Stimulated activated naive CD8-positive, alpha-beta T cell treated with anti-CD3 and anti-CD28 coated beads, Interleukin-15, amount 100 ng/mL, for 72 hours (primary cell): ENCODE data around the gene SULT1C2.

Experiments
- ATAC-seq: fragments of 150-1000 bp; cut with Tn5 transposase; 2 replicates; pipeline ENCODE4 v1.10.0; 2021; ENCODE audit warnings: mild to moderate bottlenecking, moderate library complexity
- DNase-seq, 2 donors: peaks; one replicate each; pipeline ENCODE4 v3.0.0; 2021 to 2022
- H3K27ac Mint-ChIP-seq, 2 donors: one replicate each; pipeline ENCODE4 v1.8.0; 2022; ENCODE audit warnings: mild to moderate bottlenecking in 2 of 2, mixed read lengths in 2 of 2, moderate library complexity in 2 of 2
- H3K27me3 Mint-ChIP-seq: one replicate; pipeline ENCODE4 v1.8.0; 2022; ENCODE audit warnings: mixed read lengths
- H3K4me1 Mint-ChIP-seq: one replicate; pipeline ENCODE4 v1.8.0; 2022; ENCODE audit warnings: mild to moderate bottlenecking, mixed read lengths
- H3K4me3 Mint-ChIP-seq, 2 donors: one replicate each; pipeline ENCODE4 v1.8.0; 2022; ENCODE audit warnings: mild to moderate bottlenecking in 2 of 2, mixed read lengths in 2 of 2, moderate library complexity in 1 of 2
- H3K9me3 Mint-ChIP-seq, 2 donors: one replicate each; pipeline ENCODE4 v1.8.0; 2022; ENCODE audit warnings: mixed read lengths in 2 of 2

Gene SULT1C2

DNA sequence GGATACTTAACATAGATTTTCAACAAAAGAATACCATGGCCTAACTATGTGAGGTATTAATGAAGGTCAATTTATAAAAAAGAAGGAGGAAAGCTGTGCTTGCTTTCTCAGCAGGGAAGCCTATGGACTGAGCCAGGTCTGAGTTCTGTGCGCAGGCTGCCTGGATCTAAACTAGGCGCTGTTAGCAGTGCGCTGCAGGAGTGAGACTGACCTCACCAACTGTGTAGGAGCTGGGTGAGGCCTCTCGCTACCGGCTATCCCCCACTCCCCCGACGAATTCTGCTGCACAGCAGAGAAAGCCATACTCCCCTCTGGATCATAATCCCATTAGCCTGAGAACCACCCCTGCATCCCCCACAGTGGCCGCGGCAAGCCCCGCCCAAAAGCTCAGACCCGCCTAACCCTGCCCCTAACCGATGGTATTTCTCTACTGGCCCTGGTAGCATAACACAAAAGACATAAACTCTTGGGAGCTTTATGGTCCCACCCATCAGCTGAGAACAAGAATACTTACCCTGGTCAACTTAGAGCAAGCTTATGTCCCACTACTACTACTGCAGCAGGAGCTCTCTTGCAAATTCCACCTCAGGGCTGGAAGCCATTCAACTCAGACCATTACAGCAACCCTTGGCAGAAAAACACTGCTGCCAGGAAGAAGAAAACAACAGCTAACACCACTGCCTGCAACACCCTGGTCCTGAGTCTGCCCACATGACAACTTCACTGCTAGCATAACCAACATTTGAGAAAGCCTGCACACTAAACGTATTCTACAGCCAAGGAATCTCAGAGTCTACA lies 28.0 kb downstream of the SULT1C2 start:
- DNase-seq, result no peak
- Mint-ChIP-seq H3K4me3 (no peak overlapping the region), H3K27ac (peak overlapping the region in 1 of 2 donors; percentile 86), H3K27me3 (no peaks in the 10 kb centered on the region), H3K4me1 (no peaks in the 10 kb centered on the region), H3K9me3 (peaks cover 0 to 7% of the 10 kb centered on the region in 2 donors)
- ATAC-seq, result no peak

GRCh38 chr2:108320326-108320922 lies 31.7 kb downstream of the SULT1C2 start:
- DNase-seq, result no peak
- no peak for ATAC-seq
- H3K27ac Mint-ChIP-seq, result no peak overlapping the region
- peaks cover 15% of the 10 kb centered on the region for H3K27me3 Mint-ChIP-seq
- no peaks in the 10 kb centered on the region for H3K4me1 Mint-ChIP-seq
- H3K4me3 Mint-ChIP-seq, result no peak overlapping the region
- H3K9me3 Mint-ChIP-seq, result no peaks in the 10 kb centered on the region

DNA sequence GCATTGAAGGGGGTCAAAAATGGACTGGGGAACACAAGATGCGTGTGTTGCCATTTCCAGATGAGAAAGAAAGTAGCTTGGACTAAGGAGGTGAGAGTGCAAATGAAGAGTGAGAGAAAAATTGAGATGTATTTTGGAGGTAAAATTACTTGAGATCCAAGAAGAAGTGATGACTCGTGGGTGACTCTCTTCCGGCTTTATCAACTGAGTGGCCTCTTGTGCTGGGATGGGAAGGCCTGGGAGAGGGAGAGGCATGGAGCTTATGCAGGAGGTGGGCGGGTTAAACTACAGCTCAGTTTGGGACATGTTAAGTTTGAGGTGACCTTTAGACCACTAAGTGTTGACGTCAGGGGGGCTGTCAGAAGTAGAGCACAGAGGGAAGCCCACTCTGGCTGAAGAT lies 34.9 kb downstream of the SULT1C2 start:
- Mint-ChIP-seq H3K27ac (no peak overlapping the region), H3K27me3 (peaks cover 15% of the 10 kb centered on the region)

DNA sequence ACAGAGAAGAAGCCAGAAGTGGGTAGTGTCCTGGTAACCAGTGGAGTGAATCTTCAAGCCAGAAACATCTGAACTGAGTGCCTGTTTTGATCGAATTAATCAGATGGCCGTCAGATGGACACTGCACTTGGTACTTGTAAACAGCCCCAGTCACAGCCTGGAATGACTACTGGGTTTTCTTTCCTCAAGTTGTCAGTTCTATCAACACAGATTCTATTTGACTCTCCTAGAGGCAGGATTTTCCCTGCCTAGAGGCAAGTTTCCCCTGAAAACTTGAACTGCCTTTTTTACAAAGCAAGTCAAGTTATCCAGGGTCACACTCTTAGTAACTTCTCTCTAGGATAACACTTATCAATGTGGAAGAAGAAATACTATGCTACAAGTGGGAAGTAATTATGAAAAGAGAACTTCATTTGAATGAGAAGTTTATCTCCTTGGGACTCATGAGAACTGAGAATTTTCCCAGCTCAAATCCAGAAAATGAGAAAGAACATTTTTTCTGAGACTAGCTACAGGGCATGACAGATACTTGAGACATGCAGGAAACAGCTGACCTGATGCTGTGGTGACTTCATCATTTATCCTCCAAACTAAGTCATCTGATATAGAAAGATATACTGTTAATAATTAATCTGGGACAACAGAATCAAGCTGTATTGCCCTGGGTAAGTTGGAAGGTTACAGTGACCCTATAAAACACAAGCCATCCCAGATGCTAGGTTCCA lies 36.0 kb downstream of the SULT1C2 start:
- no peak for ATAC-seq
- H3K9me3 Mint-ChIP-seq, result no peaks in the 10 kb centered on the region
- H3K27me3 Mint-ChIP-seq, result peaks cover 16% of the 10 kb centered on the region
- H3K4me3 Mint-ChIP-seq, result no peak overlapping the region
- peak overlapping the region in 1 of 2 donors; percentile 19 for H3K27ac Mint-ChIP-seq
- DNase-seq, result no peak
- no peaks in the 10 kb centered on the region for H3K4me1 Mint-ChIP-seq

More for the DNA sequence above, 34.9 kb downstream of the SULT1C2 start:
- Mint-ChIP-seq H3K4me3 (no peak overlapping the region), H3K4me1 (no peaks in the 10 kb centered on the region), H3K9me3 (no peaks in the 10 kb centered on the region)
- no peak for DNase-seq
- ATAC-seq, result no peak

DNA sequence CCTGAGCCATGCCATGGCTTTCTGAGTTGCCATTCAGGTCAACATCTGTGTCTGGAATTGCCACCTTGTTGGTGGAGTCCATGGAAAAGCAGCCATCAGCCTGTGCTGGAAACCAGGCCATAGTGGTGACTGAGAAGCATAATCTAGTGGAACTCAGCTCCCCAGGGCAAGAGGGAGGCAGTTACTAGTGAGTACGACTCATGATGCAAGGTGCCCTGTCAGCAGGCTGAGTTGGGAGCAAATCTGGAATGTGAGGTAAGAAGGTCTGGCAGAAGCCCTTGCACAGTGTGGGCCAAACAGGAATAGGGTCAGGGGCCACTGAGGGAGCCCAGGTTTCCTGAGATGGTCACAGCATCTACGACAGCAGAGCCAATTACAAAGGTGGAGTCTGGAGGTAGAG lies 37.1 kb downstream of the SULT1C2 start:
- ATAC-seq, result peak; percentile 26
- no peak overlapping the region for H3K4me3 Mint-ChIP-seq
- DNase-seq, result no peak
- no peaks in the 10 kb centered on the region for H3K4me1 Mint-ChIP-seq
- H3K27me3 Mint-ChIP-seq, result peaks cover 26% of the 10 kb centered on the region
- H3K27ac Mint-ChIP-seq, result no peak overlapping the region
- peaks cover 0 to 5% of the 10 kb centered on the region in 2 donors for H3K9me3 Mint-ChIP-seq

- peaks cover 23% of the 10 kb centered on the region for H3K27me3 Mint-ChIP-seq
- ATAC-seq (no peak), DNase-seq (no peak)
- no peak overlapping the region for H3K4me3 Mint-ChIP-seq
- H3K9me3 Mint-ChIP-seq, result peaks cover 0 to 12% of the 10 kb centered on the region in 2 donors
- no peak overlapping the region for H3K27ac Mint-ChIP-seq
- no peaks in the 10 kb centered on the region for H3K4me1 Mint-ChIP-seq
Observed at GRCh38 chr2:108329771-108330170, 41.1 kb downstream of the SULT1C2 start.

DNA sequence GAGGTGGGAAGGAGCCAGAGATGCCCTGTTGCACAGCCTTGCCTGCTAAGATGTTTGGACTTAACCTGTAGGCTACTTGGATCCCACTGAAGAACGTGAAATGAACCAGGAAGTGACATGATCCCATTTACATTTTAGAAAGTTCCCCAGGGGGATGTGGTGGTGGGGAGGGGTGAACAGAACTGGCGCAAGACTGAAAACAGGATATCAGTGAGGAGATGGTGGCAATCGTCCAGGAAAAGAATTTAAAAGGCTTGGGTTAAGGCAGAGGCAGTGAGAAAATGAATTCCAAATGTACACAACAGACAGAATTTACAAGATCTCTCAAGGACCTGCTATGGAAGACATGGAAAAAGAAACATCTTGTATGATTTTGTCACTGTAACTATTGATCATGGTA lies 42.3 kb downstream of the SULT1C2 start:
- peaks cover 33% of the 10 kb centered on the region for H3K27me3 Mint-ChIP-seq
- no peak for ATAC-seq
- H3K27ac Mint-ChIP-seq, result no peak overlapping the region
- peaks cover 10 to 13% of the 10 kb centered on the region in 2 donors for H3K9me3 Mint-ChIP-seq
- DNase-seq, result no peak
- H3K4me3 Mint-ChIP-seq, result no peak overlapping the region
- no peaks in the 10 kb centered on the region for H3K4me1 Mint-ChIP-seq

GRCh38 chr2:108345951-108346350 lies 57.3 kb downstream of the SULT1C2 start:
- Mint-ChIP-seq H3K27ac (no peak overlapping the region), H3K4me3 (no peak overlapping the region), H3K9me3 (no peaks in the 10 kb centered on the region), H3K4me1 (no peaks in the 10 kb centered on the region), H3K27me3 (peaks cover 32% of the 10 kb centered on the region)
- DNase-seq (no peak), ATAC-seq (no peak)

GRCh38 chr2:108346827-108347226 lies 58.1 kb downstream of the SULT1C2 start:
- no peak for ATAC-seq
- Mint-ChIP-seq H3K9me3 (no peaks in the 10 kb centered on the region), H3K27me3 (peaks cover 30% of the 10 kb centered on the region), H3K4me3 (no peak overlapping the region), H3K27ac (no peak overlapping the region), H3K4me1 (no peaks in the 10 kb centered on the region)
- DNase-seq, result no peak

DNA sequence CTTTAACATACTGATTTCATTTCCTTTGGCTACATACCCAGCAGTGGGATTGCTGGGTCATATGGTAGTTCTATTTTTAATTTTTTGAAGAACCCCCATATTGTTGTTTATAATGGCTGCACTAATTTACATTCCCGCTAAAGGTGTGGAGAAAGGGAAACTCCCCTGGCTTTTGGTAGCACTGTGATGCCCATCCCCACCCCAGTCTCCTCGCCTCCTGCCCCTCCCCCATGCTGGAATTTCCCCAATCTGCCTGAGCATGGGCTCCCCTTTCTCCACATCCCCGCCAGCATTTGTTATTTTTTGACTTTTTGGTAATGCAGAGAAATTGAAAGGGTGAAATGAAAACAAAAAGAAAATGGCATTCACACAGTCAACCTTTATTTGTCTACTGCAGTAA lies 59.1 kb downstream of the SULT1C2 start:
- ATAC-seq, result no peak

DNA sequence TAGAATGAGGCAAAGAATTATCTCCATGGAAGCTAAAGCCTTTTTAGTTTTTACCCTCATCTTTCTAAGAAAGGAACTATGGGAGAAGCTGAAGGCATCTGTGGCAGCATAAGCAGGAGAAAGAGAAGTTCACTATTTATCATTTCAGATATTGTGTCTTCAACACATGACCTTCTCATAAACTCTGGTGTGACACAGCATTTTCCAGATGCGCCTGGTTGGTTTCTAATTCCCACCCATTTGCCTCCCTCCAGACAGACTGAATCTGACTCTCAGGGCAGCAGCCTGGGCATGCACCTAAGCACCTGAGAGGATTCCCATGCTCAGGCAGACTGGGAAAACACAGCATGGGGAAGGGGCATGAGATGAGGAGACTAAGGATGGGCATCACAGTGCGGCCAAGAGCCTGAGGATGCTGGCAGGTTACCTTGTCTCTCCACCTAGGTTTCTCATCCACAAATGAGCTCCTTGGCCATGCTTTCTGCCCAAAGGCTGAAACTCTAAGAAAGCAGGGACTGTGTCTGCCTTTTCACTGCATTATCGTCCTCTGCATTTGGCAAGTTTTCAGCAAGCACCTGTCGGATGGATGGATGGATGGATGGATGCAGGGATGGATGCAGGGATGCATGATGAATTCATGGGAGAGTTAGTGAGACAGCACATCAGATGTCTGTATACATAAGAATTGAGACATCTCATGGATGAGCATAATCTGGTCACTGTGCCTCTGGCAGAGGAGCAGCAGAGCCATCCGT lies 60.3 kb downstream of the SULT1C2 start:
- Mint-ChIP-seq H3K27ac (no peak overlapping the region), H3K9me3 (no peaks in the 10 kb centered on the region), H3K4me1 (no peaks in the 10 kb centered on the region), H3K27me3 (peaks cover 22% of the 10 kb centered on the region), H3K4me3 (no peak overlapping the region)
- ATAC-seq (no peak), DNase-seq (no peak)

More for the DNA sequence above, 59.1 kb downstream of the SULT1C2 start:
- H3K27ac Mint-ChIP-seq, result no peak overlapping the region
- peaks cover 28% of the 10 kb centered on the region for H3K27me3 Mint-ChIP-seq
- no peaks in the 10 kb centered on the region for H3K9me3 Mint-ChIP-seq
- no peaks in the 10 kb centered on the region for H3K4me1 Mint-ChIP-seq
- no peak for DNase-seq
- H3K4me3 Mint-ChIP-seq, result no peak overlapping the region

- H3K4me3 Mint-ChIP-seq, result no peak overlapping the region
- ATAC-seq (no peak), DNase-seq (no peak)
- H3K27ac Mint-ChIP-seq, result no peak overlapping the region
- H3K9me3 Mint-ChIP-seq, result no peaks in the 10 kb centered on the region
- H3K27me3 Mint-ChIP-seq, result peaks cover 22% of the 10 kb centered on the region
- H3K4me1 Mint-ChIP-seq, result no peaks in the 10 kb centered on the region
Observed at GRCh38 chr2:108349571-108349928, 60.9 kb downstream of the SULT1C2 start.

DNA sequence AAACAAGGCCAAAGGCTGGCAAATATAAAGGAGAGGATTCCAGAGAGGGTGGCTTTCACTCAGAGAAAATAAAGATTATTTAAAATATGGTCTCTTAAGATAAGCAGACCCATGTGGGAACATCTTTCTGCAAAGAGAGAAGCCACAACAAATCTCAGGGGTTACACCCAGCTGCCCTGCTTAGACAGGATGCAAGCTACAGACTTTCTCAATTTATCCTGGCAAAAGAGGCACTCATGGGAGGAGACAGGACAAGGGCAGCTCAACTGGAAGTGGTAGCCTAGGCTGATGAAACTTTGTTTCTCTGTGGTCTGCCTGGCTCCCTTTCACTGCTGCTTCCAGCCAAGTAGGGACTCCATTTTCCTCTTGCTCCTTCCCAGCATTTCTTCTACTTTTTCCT lies 63.2 kb downstream of the SULT1C2 start:
- H3K4me1 Mint-ChIP-seq, result no peaks in the 10 kb centered on the region

DNA sequence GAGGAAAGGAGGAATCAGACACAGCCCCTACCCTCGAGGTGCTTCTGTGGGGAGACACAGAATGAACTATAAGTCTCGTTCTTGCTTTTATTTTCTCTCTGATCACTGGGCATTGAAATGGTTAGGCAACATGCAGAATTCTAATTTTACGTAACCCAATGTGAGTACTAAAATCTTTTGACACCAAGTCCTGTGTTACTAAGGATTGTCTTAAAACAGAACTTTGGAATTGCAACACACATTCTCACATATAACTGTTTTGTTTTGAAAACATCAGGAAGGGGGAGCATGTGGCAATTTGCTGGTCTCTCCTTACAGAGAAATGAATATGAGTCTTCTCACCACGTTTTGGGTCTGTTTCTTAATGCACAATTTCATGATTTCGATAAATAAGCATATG lies 65.4 kb downstream of the SULT1C2 start:
- no peak for ATAC-seq
- Mint-ChIP-seq H3K4me1 (peaks cover 1% of the 10 kb centered on the region), H3K27me3 (peaks cover 39% of the 10 kb centered on the region), H3K27ac (no peak overlapping the region), H3K4me3 (no peak overlapping the region), H3K9me3 (no peaks in the 10 kb centered on the region)
- DNase-seq, result no peak

More for the DNA sequence above, 63.2 kb downstream of the SULT1C2 start:
- DNase-seq, result no peak
- ATAC-seq, result no peak
- Mint-ChIP-seq H3K27me3 (peaks cover 22% of the 10 kb centered on the region), H3K4me3 (no peak overlapping the region), H3K27ac (no peak overlapping the region), H3K9me3 (no peaks in the 10 kb centered on the region)

GRCh38 chr2:108355906-108356734 lies 67.4 kb downstream of the SULT1C2 start:
- H3K27ac Mint-ChIP-seq, result no peak overlapping the region
- DNase-seq, result no peak

More at GRCh38 chr2:108355906-108356734, 67.4 kb downstream of the SULT1C2 start:
- H3K4me1 Mint-ChIP-seq, result peaks cover 7% of the 10 kb centered on the region
- no peak for ATAC-seq
- no peak overlapping the region for H3K4me3 Mint-ChIP-seq
- peaks cover 50% of the 10 kb centered on the region for H3K27me3 Mint-ChIP-seq
- no peaks in the 10 kb centered on the region for H3K9me3 Mint-ChIP-seq
